K562 (cell line): ENCODE measurements around the gene TMC2. TPM values are rescaled to one million over a fixed set of nuclear protein-coding genes. Genes with fewer than 3 reads are reported as not detected.

ENCODE experiments used
- CEBPB ChIP-seq: fragments of 450-650 bp; IDR thresholded peaks from 2 replicates; pipeline ENCODE4 v1.6.1; 2016; ENCODE audit warnings: missing genetic modification characterization, missing compliant biosample characterization
- CTCF ChIP-seq, 3 experiments: IDR thresholded peaks in 2 of 3; conservative IDR thresholded peaks in 1 of 3; 2 replicates each; pipeline ENCODE4 v1.5.1; 2011 to 2012; ENCODE audit warnings: low read length in 3 of 3, mild to moderate bottlenecking in 3 of 3, control low read depth in 2 of 3, improper control_type of control experiment in 1 of 3, inconsistent platforms in 1 of 3, low read depth in 1 of 3, mixed read lengths in 1 of 3, moderate library complexity in 1 of 3; ENCODE audit not compliant: insufficient read depth in 2 of 3
- CXXC5 ChIP-seq: fragments of 250-450 bp; sonication (Bioruptor Pico); IDR thresholded peaks from 2 replicates; pipeline ENCODE4 v1.8.0; 2022; ENCODE audit warnings: inconsistent platforms, mild to moderate bottlenecking, moderate library complexity
- HEY1 ChIP-seq: fragments of 250-450 bp; sonication (Bioruptor Pico); IDR thresholded peaks from 2 replicates; pipeline ENCODE4 v1.5.0; 2020; ENCODE audit warnings: mild to moderate bottlenecking, moderate library complexity, borderline replicate concordance
- IRF9 ChIP-seq: fragments of 450-650 bp; IDR thresholded peaks from 2 replicates; pipeline ENCODE4 v1.6.1; 2016; ENCODE audit warnings: missing biosample characterization, missing genetic modification characterization
- KLF16 ChIP-seq: IDR thresholded peaks from 2 replicates; pipeline ENCODE4 v1.6.1; 2016; ENCODE audit warnings: antibody characterized with exemption
- LEF1 ChIP-seq: fragments of 450-650 bp; IDR thresholded peaks from 2 replicates; pipeline ENCODE4 v1.6.1; 2016; ENCODE audit warnings: mild to moderate bottlenecking
- NFYB ChIP-seq: IDR thresholded peaks from 2 replicates; pipeline ENCODE4 v1.6.1; 2011; ENCODE audit warnings: mild to moderate bottlenecking, moderate library complexity; ENCODE audit not compliant: insufficient read length; ENCODE audit errors: extremely low read depth
- PCBP2 ChIP-seq: fragments of 200-400 bp; formaldehyde crosslinking; IDR thresholded peaks from 2 replicates; pipeline ENCODE4 v1.6.1; 2018; ENCODE audit warnings: low read length, low read depth, mild to moderate bottlenecking, moderate library complexity; ENCODE audit not compliant: poor library complexity, severe bottlenecking
- POLR2G ChIP-seq: fragments of 200-400 bp; formaldehyde crosslinking; IDR thresholded peaks from 2 replicates; pipeline ENCODE4 v1.6.1; 2017; ENCODE audit warnings: low read depth, mild to moderate bottlenecking, antibody characterized with exemption, low read length, moderate library complexity
- TARDBP ChIP-seq: fragments of 450-650 bp; IDR thresholded peaks from 2 replicates; pipeline ENCODE4 v1.6.1; 2016
- ZC3H8 ChIP-seq: fragments of 450-650 bp; IDR thresholded peaks from 2 replicates; pipeline ENCODE4 v1.6.1; 2017
- ZNF143 ChIP-seq: sonication (generic); formaldehyde crosslinking; IDR thresholded peaks from 2 replicates; pipeline ENCODE4 v1.9.0; 2022; ENCODE audit warnings: mild to moderate bottlenecking, missing genetic modification reagents
- ZNF324 ChIP-seq: fragments of 250-450 bp; sonication (Bioruptor Pico); IDR thresholded peaks from 2 replicates; pipeline ENCODE4 v1.4.0; 2020; ENCODE audit warnings: mild to moderate bottlenecking
- ZNF347 ChIP-seq: fragments of 450-650 bp; formaldehyde crosslinking; IDR thresholded peaks from 2 replicates; pipeline ENCODE4 v1.4.0; 2020; ENCODE audit warnings: low read depth, mild to moderate bottlenecking, moderate library complexity
- ZNF431 ChIP-seq: sonication (generic); formaldehyde crosslinking; IDR thresholded peaks from 2 replicates; pipeline ENCODE4 v1.8.0; 2022; ENCODE audit warnings: mild to moderate bottlenecking, missing genetic modification reagents
- polyA plus RNA-seq, 8 experiments: library from polyadenylated mRNA; depleted of rRNA in 4 of 8; stranded (reverse) in 5 of 8; unstranded in 3 of 8; fragments of >200 nt; fragmentation: Nextera tagmentation in 2 of 8; fragmentation: Illumina TruSeq in 1 of 8; extraction: Ambion mirVana in 2 of 8; extraction: Trizol in 1 of 8; gene quantifications; 2 replicates each; pipeline versions ENCODE4 v1.2.1 to v1.2.3, GENCODE V29; 2011 to 2014; ENCODE audit warnings: inconsistent platforms in 1 of 8, missing spikeins in 1 of 8
- total RNA-seq, 7 experiments: library from RNA; depleted of rRNA in 6 of 7; stranded (reverse); fragments of >200 nt in 6 of 7; fragmentation: Illumina TruSeq in 2 of 7; extraction: Trizol in 2 of 7; gene quantifications; 2 replicates each; pipeline versions ENCODE4 v1.2.1 to v1.2.3, GENCODE V29; 2011 to 2021; ENCODE audit warnings: low replicate concordance in 1 of 7
- TF ChIP-seq, protein P1 (sequence below): sonication (generic); formaldehyde crosslinking; IDR thresholded peaks from 2 replicates; pipeline ENCODE4 v1.8.1; 2023; ENCODE audit warnings: mild to moderate bottlenecking, missing genetic modification reagents
- TF ChIP-seq, protein P2 (sequence below): fragments of 200-400 bp; formaldehyde crosslinking; IDR thresholded peaks from 2 replicates; pipeline ENCODE4 v1.6.1; 2017; ENCODE audit warnings: mild to moderate bottlenecking, low read depth, low read length, moderate library complexity
- TF ChIP-seq, protein P3 (sequence below): fragments of 450-650 bp; formaldehyde crosslinking; conservative IDR thresholded peaks from 2 replicates; pipeline ENCODE4 v1.4.0; 2022; ENCODE audit warnings: mild to moderate bottlenecking, missing genetic modification characterization

Gene TMC2
- total and polyA plus RNA-seq, 9 of the 15 experiments (the other 6 are each of a cell fraction or from before 2014, with no cell fraction given), result not detected

DNA sequence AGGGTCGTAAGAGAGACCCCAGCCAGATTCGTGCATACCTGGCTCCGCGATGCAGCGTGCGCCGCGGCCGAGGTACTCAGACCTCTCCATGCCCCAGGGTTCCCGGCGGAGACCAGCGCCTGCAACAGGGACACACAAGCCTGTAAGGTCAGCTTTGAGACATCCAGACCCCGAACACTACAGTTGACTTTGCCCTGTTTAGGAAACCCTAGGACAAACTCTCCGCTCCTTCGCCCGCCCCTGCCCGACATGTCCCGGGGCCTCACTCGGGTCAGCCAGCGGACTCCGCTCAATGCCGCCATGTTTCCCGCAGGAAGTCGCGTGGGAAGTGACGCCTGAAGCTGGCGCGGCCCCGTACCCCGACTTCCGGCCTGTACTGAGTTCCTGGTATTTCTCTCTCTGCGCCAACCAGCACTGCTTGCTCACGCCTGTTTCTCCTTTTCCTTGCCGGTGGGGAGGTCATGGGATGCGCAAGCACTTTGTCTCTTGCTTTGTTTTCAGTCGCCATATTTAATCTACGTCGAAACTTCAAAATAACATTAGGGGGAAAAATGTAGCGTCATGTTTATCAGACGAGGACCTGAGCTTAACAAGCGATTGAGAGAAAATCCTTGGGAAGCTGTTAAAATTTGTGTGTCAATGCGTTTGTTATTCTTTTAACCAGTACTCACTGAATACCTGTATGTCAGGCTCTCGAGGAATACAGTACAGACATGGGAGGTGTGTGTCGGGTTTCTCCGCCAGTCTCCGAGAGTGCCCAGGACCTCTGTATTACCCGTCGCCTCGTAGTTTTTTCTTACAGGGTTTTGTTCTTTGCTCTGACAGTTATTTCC, 127.7 kb downstream of the TMC2 start, which contains the start of gene IDH3B (continued):
- TF ChIP-seq ZNF431 (CRISPR knock-in tag) (no peak), HEY1 (CRISPR knock-in tag) (no peak), LEF1 (no peak), CTCF (IDR thresholded peaks at IDR 0.05 in 2 of 3, conservative IDR thresholded peaks at IDR 0.05 in 1 of 3; ENCODE audit: insufficient read depth in 2 of 3, low read depth in 1 of 3, low read length in 3 of 3) (no peak), TARDBP (no peak), ZNF143 (CRISPR knock-in tag) (peak; percentile 36; the same call in 1 of the 2 replicates), ZNF324 (CRISPR knock-in tag) (no peak), NFYB (no peak), KLF16 (no peak), IRF9 (no peak), ZC3H8 (no peak), CEBPB (no peak), POLR2G (peak; percentile 88), CXXC5 (CRISPR knock-in tag) (peak; percentile 74), ZNF347 (CRISPR knock-in tag) (no peak), PCBP2 (no peak)
- TF ChIP-seq, protein P1, sequence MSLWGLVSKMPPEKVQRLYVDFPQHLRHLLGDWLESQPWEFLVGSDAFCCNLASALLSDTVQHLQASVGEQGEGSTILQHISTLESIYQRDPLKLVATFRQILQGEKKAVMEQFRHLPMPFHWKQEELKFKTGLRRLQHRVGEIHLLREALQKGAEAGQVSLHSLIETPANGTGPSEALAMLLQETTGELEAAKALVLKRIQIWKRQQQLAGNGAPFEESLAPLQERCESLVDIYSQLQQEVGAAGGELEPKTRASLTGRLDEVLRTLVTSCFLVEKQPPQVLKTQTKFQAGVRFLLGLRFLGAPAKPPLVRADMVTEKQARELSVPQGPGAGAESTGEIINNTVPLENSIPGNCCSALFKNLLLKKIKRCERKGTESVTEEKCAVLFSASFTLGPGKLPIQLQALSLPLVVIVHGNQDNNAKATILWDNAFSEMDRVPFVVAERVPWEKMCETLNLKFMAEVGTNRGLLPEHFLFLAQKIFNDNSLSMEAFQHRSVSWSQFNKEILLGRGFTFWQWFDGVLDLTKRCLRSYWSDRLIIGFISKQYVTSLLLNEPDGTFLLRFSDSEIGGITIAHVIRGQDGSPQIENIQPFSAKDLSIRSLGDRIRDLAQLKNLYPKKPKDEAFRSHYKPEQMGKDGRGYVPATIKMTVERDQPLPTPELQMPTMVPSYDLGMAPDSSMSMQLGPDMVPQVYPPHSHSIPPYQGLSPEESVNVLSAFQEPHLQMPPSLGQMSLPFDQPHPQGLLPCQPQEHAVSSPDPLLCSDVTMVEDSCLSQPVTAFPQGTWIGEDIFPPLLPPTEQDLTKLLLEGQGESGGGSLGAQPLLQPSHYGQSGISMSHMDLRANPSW, result no peak
- TF ChIP-seq, protein P2, sequence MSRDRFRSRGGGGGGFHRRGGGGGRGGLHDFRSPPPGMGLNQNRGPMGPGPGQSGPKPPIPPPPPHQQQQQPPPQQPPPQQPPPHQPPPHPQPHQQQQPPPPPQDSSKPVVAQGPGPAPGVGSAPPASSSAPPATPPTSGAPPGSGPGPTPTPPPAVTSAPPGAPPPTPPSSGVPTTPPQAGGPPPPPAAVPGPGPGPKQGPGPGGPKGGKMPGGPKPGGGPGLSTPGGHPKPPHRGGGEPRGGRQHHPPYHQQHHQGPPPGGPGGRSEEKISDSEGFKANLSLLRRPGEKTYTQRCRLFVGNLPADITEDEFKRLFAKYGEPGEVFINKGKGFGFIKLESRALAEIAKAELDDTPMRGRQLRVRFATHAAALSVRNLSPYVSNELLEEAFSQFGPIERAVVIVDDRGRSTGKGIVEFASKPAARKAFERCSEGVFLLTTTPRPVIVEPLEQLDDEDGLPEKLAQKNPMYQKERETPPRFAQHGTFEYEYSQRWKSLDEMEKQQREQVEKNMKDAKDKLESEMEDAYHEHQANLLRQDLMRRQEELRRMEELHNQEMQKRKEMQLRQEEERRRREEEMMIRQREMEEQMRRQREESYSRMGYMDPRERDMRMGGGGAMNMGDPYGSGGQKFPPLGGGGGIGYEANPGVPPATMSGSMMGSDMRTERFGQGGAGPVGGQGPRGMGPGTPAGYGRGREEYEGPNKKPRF, result no peak
- TF ChIP-seq, protein P3, sequence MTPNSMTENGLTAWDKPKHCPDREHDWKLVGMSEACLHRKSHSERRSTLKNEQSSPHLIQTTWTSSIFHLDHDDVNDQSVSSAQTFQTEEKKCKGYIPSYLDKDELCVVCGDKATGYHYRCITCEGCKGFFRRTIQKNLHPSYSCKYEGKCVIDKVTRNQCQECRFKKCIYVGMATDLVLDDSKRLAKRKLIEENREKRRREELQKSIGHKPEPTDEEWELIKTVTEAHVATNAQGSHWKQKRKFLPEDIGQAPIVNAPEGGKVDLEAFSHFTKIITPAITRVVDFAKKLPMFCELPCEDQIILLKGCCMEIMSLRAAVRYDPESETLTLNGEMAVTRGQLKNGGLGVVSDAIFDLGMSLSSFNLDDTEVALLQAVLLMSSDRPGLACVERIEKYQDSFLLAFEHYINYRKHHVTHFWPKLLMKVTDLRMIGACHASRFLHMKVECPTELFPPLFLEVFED (CRISPR knock-in tag), result no peak
